ENCODE data around the gene CLEC1A.

- TF ChIP-seq CTCF (IDR thresholded peaks at IDR 0.05 in 2 of 3, conservative IDR thresholded peaks at IDR 0.05 in 1 of 3; ENCODE audit: borderline replicate concordance in 1 of 3, insufficient read depth in 1 of 3, low read depth in 2 of 3, low read length in 2 of 3) (no peak), EZH2phosphoT487 (IDR thresholded peaks at IDR 0.05; ENCODE audit: borderline replicate concordance) (no peak), RAD21 (IDR thresholded peaks at IDR 0.05; ENCODE audit: low read depth) (no peak), POLR2A (IDR thresholded peaks at IDR 0.05; ENCODE audit: borderline replicate concordance, extremely low read depth, insufficient read depth, insufficient read length) (no peak), SIN3A (IDR thresholded peaks at IDR 0.05; ENCODE audit: low read depth) (no peak), YY1 (IDR thresholded peaks at IDR 0.05; ENCODE audit: extremely low read depth, insufficient replicate concordance, low read depth, low read length) (no peak), EZH2 (IDR thresholded peaks at IDR 0.05) (no peak)
These were observed 23.3 kb downstream of the CLEC1A start for GRCh38 chr12:10075451-10075850.
